HepG2 (cell line): ENCODE data around the gene ADAMTS17. TPM values are rescaled to one million over a fixed set of nuclear protein-coding genes. Genes with fewer than 3 reads are reported as not detected.

Experiments used
- ATAC-seq: fragments of 200-7000 bp; cut with Tn5 transposase; 3 replicates; pipeline ENCODE4 v1.9.1; 2020; ENCODE audit warnings: mild to moderate bottlenecking, moderate library complexity
- BruUV-seq: library from RNA; stranded (reverse); fragments of 400-500 nt; replicated peaks from 2 replicates; lab custom pipeline; 2021; lab: Mats Ljungman, UMichigan
- CTCF ChIA-PET: fragments of 300-600 bp; formaldehyde crosslinking; extraction: SDS; loops from one replicate; lab custom pipeline; 2021; ENCODE audit warnings: low total read pairs, inconsistent platforms, low intra/inter-chr PET ratio; lab: Yijun Ruan, JAX
- POLR2A ChIA-PET: fragments of 350-600 bp; sonication (Branson Sonifier 250); formaldehyde crosslinking; loops from one replicate; lab custom pipeline; 2020; ENCODE audit warnings: antibody characterized with exemption, inconsistent platforms; lab: Yijun Ruan, JAX
- DNase-seq: peaks from one replicate; pipeline ENCODE4 v3.0.0-alpha.2; 2015; ENCODE audit warnings: low spot score
- FAIRE-seq: peaks from 3 replicates; lab custom pipeline; 2011; peaks lifted over from hg19 to GRCh38; lab: Jason Lieb, UNC
- H2AFZ ChIP-seq: one replicate; pipeline ENCODE4 v1.6.1; 2011; ENCODE audit warnings: low read length, inconsistent platforms
- H3K27ac ChIP-seq: fragments of 300-600 bp; 3 replicates; pipeline ENCODE4 v1.8.0; 2011; ENCODE audit warnings: mixed run types, mild to moderate bottlenecking, mixed read lengths, low read length, inconsistent platforms; ENCODE audit not compliant: insufficient read depth; ENCODE audit errors: extremely low read length
- H3K27me3 ChIP-seq, 2 experiments: fragments of 200-600 bp in 1 of 2; 2 replicates in 1 of 2; 3 replicates in 1 of 2; pipeline versions ENCODE4 v1.6.0 to v1.8.0; 2011; ENCODE audit warnings: low read length in 2 of 2, mild to moderate bottlenecking in 2 of 2, moderate library complexity in 2 of 2, inconsistent platforms in 1 of 2; ENCODE audit not compliant: insufficient read depth in 2 of 2, control insufficient read depth in 1 of 2
- H3K36me3 ChIP-seq, 2 experiments: fragments of 200-600 bp in 1 of 2; replicated peaks in 1 of 2; 2 replicates in 1 of 2; 3 replicates in 1 of 2; pipeline versions ENCODE4 v1.5.1 to v1.8.0; 2011; ENCODE audit warnings: low read length in 2 of 2, inconsistent platforms in 1 of 2; ENCODE audit not compliant: insufficient read depth in 2 of 2, control insufficient read depth in 1 of 2
- H3K4me1 ChIP-seq: 2 replicates; pipeline ENCODE4 v1.5.1; 2012; ENCODE audit warnings: low read length, inconsistent platforms; ENCODE audit not compliant: insufficient read depth
- H3K4me2 ChIP-seq: 2 replicates; pipeline ENCODE4 v1.6.0; 2011; ENCODE audit warnings: low read depth, low read length, inconsistent platforms
- H3K4me3 ChIP-seq, 3 experiments: fragments of 200-600 bp in 1 of 3; sonication (generic), shearing (Covaris generic) in 1 of 3; replicated peaks in 1 of 3; 2 replicates each; pipeline ENCODE4 v1.5.1; 2011 to 2016; ENCODE audit warnings: low read length in 3 of 3, inconsistent platforms in 2 of 3, low read depth in 2 of 3, mild to moderate bottlenecking in 2 of 3, control low read depth in 1 of 3, mixed read lengths in 1 of 3; ENCODE audit not compliant: insufficient read depth in 1 of 3
- H3K79me2 ChIP-seq: one replicate; pipeline ENCODE4 v1.6.1; 2011; ENCODE audit warnings: low read length, inconsistent platforms; ENCODE audit not compliant: insufficient read depth
- H3K9ac ChIP-seq: 2 replicates; pipeline ENCODE4 v1.6.0; 2011; ENCODE audit warnings: mild to moderate bottlenecking, low read depth, low read length, inconsistent platforms; ENCODE audit not compliant: insufficient read depth
- H3K9me3 ChIP-seq: 2 replicates; pipeline ENCODE4 v1.5.1; 2012; ENCODE audit warnings: mild to moderate bottlenecking, low read length
- H4K20me1 ChIP-seq: 2 replicates; pipeline ENCODE4 v1.6.0; 2011; ENCODE audit warnings: inconsistent platforms, mild to moderate bottlenecking, low read length, moderate library complexity; ENCODE audit not compliant: insufficient read depth
- DMTF1 ChIP-seq: sonication (generic); formaldehyde crosslinking; IDR thresholded peaks from 2 replicates; pipeline ENCODE4 v1.4.0; 2020; ENCODE audit warnings: mild to moderate bottlenecking, missing genetic modification reagents
- FOXC1 ChIP-seq: sonication (generic); formaldehyde crosslinking; IDR thresholded peaks from 2 replicates; pipeline ENCODE4 v1.8.0; 2022; ENCODE audit warnings: mild to moderate bottlenecking, missing genetic modification reagents, borderline replicate concordance
- HBP1 ChIP-seq: IDR thresholded peaks from 2 replicates; pipeline ENCODE4 v1.6.1; 2016; ENCODE audit warnings: low read depth, control low read depth
- HNF4A ChIP-seq: sonication (generic); formaldehyde crosslinking; IDR thresholded peaks from 2 replicates; pipeline ENCODE4 v1.4.0; 2020; ENCODE audit warnings: missing genetic modification reagents
- NRL ChIP-seq: sonication (generic); formaldehyde crosslinking; IDR thresholded peaks from 2 replicates; pipeline ENCODE4 v1.5.0; 2020; ENCODE audit warnings: missing genetic modification reagents, mild to moderate bottlenecking, moderate library complexity, borderline replicate concordance
- PAX8 ChIP-seq: sonication (generic); formaldehyde crosslinking; IDR thresholded peaks from 2 replicates; pipeline ENCODE4 v1.8.0; 2022; ENCODE audit warnings: mild to moderate bottlenecking, missing genetic modification reagents, borderline replicate concordance
- POLR2A ChIP-seq, 2 experiments: IDR thresholded peaks; 2 replicates each; pipeline ENCODE4 v1.6.1; 2011; ENCODE audit warnings: low read depth in 2 of 2, low read length in 2 of 2, mild to moderate bottlenecking in 1 of 2, moderate library complexity in 1 of 2; ENCODE audit not compliant: insufficient read depth in 1 of 2
- SNAPC5 ChIP-seq: sonication (generic); formaldehyde crosslinking; IDR thresholded peaks from 2 replicates; pipeline ENCODE4 v1.8.1; 2023; ENCODE audit warnings: mild to moderate bottlenecking, missing genetic modification reagents, borderline replicate concordance
- ZNF746 ChIP-seq: sonication (generic); formaldehyde crosslinking; IDR thresholded peaks from 2 replicates; pipeline ENCODE4 v1.8.0; 2022; ENCODE audit warnings: mild to moderate bottlenecking, missing genetic modification reagents
- ZSCAN12 ChIP-seq: sonication (generic); formaldehyde crosslinking; IDR thresholded peaks from 2 replicates; pipeline ENCODE4 v1.9.0; 2021; ENCODE audit warnings: mild to moderate bottlenecking, missing genetic modification reagents
- WGBS: methylation state at CpG from one replicate; pipeline ENCODE4 v1.1.6; 2017; ENCODE audit warnings: low lambda C conversion rate; 5-methylcytosine and 5-hydroxymethylcytosine counted together
- in situ Hi-C: cut with HindIII; loops from 2 replicates; pipeline ENCODE4 v1.10.0; 2017; ENCODE audit warnings: low pct_unique_long_range_greater_than_20kb; ENCODE audit not compliant: extremely low pct_ligation_motif_present
- intact Hi-C: fragments of 100-400 bp; cut with micrococcal nuclease; formaldehyde crosslinking; loops from one replicate; pipeline ENCODE4 v1.10.0; 2022; ENCODE audit not compliant: unreplicated experiment
- polyA plus RNA-seq, 8 experiments: library from polyadenylated mRNA; depleted of rRNA in 3 of 8; stranded (reverse) in 7 of 8; unstranded in 1 of 8; fragments of >200 nt; fragmentation: Illumina TruSeq in 4 of 8; extraction: Trizol in 4 of 8; gene quantifications; 2 replicates each; pipeline versions ENCODE4 v1.2.1 to v1.2.3, GENCODE V29; 2011 to 2016; ENCODE audit warnings: low read depth in 4 of 8, missing spikeins in 1 of 8, mixed read lengths in 1 of 8; ENCODE audit not compliant: insufficient read depth in 1 of 8
- total RNA-seq, 5 experiments: library from RNA; depleted of rRNA; stranded (reverse); fragments of >200 nt; fragmentation: Illumina TruSeq; extraction: Trizol; gene quantifications; 2 replicates each; pipeline ENCODE4 v1.2.3, GENCODE V29; 2016; ENCODE audit warnings: low read depth in 1 of 5

ADAMTS17 gene
- total and polyA plus RNA-seq, 2 of the 13 experiments (the other 11 are each of a cell fraction or from before 2014, with no cell fraction given) = 0.02 to 0.04 TPM

- intact Hi-C loops = no loop called here
Observed at GRCh38 chr15:100244796-100245486, 96.8 kb downstream of the ADAMTS17 start.

More at GRCh38 chr15:100244796-100245486, 96.8 kb downstream of the ADAMTS17 start:
- H2AFZ ChIP-seq = no peak overlapping the region
- H3K27ac ChIP-seq = no peak overlapping the region
- H3K9ac ChIP-seq = no peak overlapping the region
- in situ Hi-C loops = no loop called here
- H4K20me1 ChIP-seq = no peaks in the 10 kb centered on the region
- no peak for TF ChIP-seq PAX8 (CRISPR knock-in tag)
- no peak for TF ChIP-seq ZSCAN12
- no peak for TF ChIP-seq HNF4A (CRISPR knock-in tag)
- TF ChIP-seq POLR2A (IDR thresholded peaks at IDR 0.05; ENCODE audit: insufficient read depth in 1 of 2, low read depth in 2 of 2, low read length in 2 of 2) = no peak
- no peak for TF ChIP-seq FOXC1 (CRISPR knock-in tag)
- no peak for TF ChIP-seq NRL (CRISPR knock-in tag)
- no peak for TF ChIP-seq ZNF746 (CRISPR knock-in tag)
- TF ChIP-seq DMTF1 (CRISPR knock-in tag) = no peak
- no peak for TF ChIP-seq SNAPC5 (CRISPR knock-in tag)
- TF ChIP-seq HBP1 (CRISPR knock-in tag) = no peak
- DNase-seq (no peak), ATAC-seq (no peak), FAIRE-seq (no peak)
- CTCF ChIA-PET = no interaction called here
- H3K36me3 ChIP-seq = no peaks in the 10 kb centered on the region
- H3K4me3 ChIP-seq = no peak overlapping the region
- H3K4me1 ChIP-seq = peaks cover 14% of the 10 kb centered on the region
- WGBS = 73% methylated on average over 9 of the region's 10 CpGs
- no peaks in the 10 kb centered on the region for H3K27me3 ChIP-seq
- POLR2A ChIA-PET = no interaction called here
- H3K9me3 ChIP-seq = no peaks in the 10 kb centered on the region
- H3K79me2 ChIP-seq = no peaks in the 10 kb centered on the region
- no TSS peak for BruUV-seq
- no peak overlapping the region for H3K4me2 ChIP-seq
